Kidney tubule cell (primary cell): ENCODE measurements around the gene NCOA1.

Experiments used
- DNase-seq: peaks from one replicate; pipeline ENCODE4 v3.0.0-alpha.2; 2018; ENCODE audit warnings: low spot score

The NCOA1 gene

GRCh38 chr2:24702800-24703199 lies 211.7 kb downstream of the NCOA1 start:
- DNase-seq: peak; percentile 84

DNA sequence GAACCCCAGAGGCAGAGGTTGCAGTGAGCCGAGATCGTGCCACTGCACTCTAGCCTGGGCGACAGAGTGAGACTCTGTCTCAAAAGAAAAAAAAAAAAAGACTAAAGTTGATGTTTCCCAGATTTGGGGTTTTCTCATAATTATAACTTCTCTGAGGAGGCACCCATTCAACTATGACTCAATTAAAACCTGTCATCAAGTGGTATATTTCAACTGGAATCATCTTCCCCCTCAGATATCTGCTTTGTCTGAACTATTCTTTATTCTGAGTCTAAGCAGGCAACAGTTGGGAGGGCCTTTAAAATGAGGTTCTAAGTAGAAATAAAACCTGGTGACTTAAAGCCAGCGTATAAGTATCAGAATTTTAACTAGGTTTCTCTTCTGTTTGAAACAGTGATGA lies 213.6 kb downstream of the NCOA1 start:
- DNase-seq: no peak

DNA sequence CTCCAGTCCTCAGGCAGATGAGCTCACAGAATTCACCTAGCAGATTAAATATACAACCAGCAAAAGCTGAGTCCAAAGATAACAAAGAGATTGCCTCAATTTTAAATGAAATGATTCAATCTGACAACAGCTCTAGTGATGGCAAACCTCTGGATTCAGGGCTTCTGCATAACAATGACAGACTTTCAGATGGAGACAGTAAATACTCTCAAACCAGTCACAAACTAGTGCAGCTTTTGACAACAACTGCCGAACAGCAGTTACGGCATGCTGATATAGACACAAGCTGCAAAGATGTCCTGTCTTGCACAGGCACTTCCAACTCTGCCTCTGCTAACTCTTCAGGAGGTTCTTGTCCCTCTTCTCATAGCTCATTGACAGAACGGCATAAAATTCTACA lies 216.1 kb downstream of the NCOA1 start:
- DNase-seq: no peak

GRCh38 chr2:24708537-24709152 lies 217.6 kb downstream of the NCOA1 start:
- DNase-seq: no peak

DNA sequence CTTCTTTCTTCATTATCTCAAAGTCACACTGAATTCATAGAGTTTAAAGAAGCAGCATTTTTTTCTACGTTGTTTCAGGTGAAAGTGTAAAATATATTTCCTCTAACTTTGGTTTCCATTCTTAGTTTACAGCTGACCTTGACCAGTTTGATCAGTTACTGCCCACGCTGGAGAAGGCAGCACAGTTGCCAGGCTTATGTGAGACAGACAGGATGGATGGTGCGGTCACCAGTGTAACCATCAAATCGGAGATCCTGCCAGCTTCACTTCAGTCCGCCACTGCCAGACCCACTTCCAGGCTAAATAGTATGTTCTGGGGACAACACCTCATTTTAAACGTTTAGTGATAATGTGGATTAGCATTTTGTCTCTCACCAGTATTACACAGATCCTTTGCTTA lies 219.8 kb downstream of the NCOA1 start:
- no peak for DNase-seq

DNA sequence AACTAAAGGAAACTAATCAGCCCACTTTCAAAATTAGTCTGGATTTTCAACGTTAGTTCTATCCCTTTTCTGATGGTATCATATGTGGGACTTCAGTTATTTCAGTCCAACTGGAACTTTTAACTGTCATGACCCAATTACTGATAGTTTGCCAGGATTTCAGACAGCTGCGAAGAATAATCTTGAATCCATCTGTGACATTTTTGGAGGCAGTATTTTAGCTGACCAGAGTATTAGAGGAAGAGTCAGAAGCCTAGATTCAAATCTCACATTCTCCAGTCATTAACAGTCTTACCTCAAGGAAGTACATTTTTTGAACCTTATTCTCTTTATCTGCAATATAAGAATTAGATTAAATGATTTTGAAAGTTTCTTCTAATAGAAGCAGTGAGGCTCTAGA lies 220.8 kb downstream of the NCOA1 start:
- no peak for DNase-seq

DNA sequence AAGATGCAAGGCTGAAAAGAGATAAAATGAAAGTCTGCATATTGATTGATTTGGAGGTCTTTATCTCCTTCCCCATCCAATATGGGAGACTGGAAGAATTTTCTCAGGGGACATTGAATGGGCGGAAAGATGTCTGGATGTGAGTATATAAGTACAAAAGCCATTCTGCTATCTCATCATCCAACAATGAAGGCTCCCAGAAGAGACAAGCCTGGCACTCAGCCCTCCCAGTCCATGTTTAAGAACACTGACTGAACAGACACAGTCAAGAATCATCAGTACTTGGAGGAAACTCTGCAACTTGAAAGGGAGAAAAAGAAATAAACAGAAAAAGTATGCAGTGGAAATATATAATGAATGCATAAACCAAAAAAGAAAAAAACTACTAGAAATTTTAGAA lies 221.2 kb downstream of the NCOA1 start:
- DNase-seq: no peak

- no peak for DNase-seq
These were observed 226.4 kb downstream of the NCOA1 start for GRCh38 chr2:24717263-24717951.

GRCh38 chr2:24720310-24720709 lies 229.3 kb downstream of the NCOA1 start:
- DNase-seq: no peak

DNA sequence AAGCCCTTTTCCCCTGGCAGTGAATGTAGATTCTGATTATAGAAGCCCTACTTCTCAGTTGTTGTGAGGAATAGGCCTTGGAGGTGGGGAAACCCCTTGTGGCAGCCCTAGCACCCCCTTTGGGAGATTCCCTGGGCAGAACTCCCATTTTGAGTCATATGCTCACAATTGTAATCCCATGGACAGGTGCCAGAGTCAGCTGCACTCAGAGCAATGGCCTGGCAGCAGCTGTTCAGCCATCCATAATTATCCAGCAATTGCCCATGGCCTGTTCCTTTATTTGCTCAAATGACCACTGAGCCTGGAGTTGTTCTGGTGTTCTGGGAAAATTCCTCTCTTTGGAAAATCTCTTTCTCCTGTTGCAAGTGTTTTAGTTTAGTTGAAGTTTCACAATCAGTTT lies 230.4 kb downstream of the NCOA1 start:
- DNase-seq: peak; percentile 93

GRCh38 chr2:24722141-24722790 lies 231.2 kb downstream of the NCOA1 start:
- DNase-seq: peak; percentile 65

DNA sequence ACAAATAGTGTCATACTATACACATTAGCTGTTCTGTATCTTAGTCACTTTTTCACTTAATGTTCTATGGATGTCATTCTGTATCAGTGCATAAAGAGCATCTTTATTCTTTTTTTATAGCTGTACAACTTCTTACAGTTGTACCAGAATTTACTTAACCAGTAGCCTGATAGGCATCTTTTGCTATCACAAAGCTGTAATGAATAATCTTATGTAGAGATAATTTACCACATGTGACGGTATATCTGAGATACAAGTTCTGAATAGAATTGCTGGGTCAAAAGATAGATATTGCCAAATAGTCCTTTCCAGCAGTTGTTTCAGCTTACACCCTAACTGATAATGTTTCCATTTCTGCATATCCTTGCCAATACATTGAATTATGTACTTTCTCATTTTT lies 232.1 kb downstream of the NCOA1 start:
- DNase-seq: no peak

DNA sequence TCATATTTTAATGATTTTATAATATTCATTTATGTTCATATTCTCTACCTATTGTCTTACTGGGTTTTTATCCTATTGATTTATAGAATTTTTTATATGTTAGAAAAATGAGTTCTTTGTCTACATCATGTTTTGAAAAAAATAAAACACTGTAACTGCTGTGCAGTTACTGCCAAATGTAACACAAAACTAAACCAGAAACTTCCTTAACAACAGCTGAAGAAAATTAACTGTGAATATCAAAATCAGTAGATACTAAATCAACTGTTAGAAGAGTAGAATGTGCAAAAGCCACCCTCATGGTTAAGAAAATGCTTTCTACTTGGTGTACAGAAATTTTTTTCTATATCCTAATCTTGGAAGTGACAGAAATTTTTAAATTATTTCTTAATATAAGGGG lies 232.6 kb downstream of the NCOA1 start:
- DNase-seq: no peak

DNA sequence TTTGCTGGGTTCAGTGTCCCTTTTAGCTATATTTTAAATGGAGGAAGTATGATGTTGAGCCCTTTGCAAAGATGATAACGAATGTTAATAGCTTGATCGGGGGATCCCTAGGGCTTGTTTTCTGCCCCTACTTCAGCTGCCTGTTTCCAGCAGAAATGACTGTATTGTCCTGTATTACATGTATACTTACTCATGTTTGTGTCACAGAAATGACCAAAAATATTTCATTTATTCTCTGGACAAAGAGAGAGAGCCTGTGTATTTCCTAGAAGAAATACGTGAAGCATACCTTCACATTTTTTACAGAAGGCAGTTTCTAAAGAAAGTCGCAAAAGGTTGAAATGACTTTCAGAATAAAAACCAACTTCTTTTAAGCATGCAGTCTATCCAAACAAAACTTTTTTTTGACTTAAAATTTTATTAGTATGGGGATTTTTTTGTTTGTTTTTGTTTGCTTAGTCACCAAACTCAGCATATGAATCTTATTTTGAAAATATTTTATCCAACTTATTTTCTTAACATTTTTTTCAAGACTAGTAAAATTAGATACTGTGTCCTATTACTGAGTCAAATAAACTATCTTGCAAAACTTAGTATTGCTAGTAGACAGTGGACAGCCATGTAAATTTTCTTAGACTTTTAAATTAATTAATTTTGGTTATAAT lies 233.2 kb downstream of the NCOA1 start:
- DNase-seq: no peak

DNA sequence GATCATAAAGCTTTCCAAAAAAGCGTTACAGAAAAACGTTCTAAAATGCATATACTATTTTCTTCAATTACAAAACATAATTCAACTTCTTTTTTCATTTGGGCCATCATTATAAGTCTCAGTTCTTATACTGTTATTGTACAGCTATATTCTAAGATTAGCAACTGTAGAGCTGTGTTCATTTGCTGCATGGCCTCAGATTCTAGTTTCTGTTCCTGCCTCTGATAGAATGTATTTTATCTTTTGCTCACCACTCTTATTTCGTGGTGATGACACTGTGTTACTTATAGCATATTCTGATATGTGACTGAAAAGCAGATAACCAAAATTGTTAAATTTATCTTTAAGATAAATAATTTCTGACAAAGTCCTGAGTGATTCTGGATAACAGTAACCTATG lies 234.9 kb downstream of the NCOA1 start:
- no peak for DNase-seq

DNA sequence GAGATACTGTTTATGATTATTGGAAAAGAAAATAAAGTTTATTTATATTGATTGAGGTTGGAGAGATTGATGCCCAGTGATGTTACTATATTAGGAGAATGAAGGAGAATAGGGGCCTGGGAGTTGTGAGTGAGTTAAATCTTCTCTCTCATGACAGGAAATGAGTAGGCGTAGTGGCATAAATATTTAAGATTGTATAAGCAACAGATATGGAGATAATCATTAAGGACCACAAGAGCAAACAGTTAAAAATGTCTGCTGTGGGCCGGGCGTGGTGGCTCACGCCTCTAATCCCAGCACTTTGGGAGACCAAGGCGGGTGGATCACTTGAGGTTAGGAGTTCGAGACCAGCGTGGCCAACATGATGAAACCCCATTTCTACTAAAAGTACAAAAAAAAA lies 239.4 kb downstream of the NCOA1 start:
- no peak for DNase-seq

DNA sequence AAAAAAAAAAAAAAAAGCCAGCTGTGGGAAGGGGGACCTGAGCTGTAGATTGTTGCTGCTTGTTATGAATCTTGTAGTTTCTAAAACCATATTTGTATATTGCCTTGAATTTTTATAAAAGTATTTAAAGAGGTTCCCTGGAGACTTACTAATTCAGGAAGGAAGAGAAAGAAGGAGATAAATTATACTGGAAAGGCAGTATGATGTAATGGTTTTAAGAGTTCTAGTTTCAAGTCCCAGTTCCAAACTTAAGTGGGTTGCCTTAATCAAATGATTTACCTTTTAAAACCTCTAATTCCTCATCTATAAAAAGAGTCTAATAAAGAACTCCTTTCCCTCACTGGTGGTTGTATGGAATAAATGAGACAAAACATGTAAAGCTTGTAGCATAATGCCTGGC lies 240.0 kb downstream of the NCOA1 start:
- DNase-seq: no peak

GRCh38 chr2:24731923-24732322 lies 240.9 kb downstream of the NCOA1 start:
- peak; percentile 10 for DNase-seq

GRCh38 chr2:24734741-24735140 lies 243.7 kb downstream of the NCOA1 start:
- DNase-seq: no peak

- no peak for DNase-seq
These were observed 248.4 kb downstream of the NCOA1 start for GRCh38 chr2:24739354-24740025.

GRCh38 chr2:24740142-24740541 lies 249.1 kb downstream of the NCOA1 start:
- DNase-seq: no peak

GRCh38 chr2:24742730-24743129 lies 251.7 kb downstream of the NCOA1 start:
- no peak for DNase-seq

GRCh38 chr2:24743924-24744323 lies 252.9 kb downstream of the NCOA1 start:
- DNase-seq: no peak
